ENCODE results near the gene CPHXL2.

Gene CPHXL2

DNA sequence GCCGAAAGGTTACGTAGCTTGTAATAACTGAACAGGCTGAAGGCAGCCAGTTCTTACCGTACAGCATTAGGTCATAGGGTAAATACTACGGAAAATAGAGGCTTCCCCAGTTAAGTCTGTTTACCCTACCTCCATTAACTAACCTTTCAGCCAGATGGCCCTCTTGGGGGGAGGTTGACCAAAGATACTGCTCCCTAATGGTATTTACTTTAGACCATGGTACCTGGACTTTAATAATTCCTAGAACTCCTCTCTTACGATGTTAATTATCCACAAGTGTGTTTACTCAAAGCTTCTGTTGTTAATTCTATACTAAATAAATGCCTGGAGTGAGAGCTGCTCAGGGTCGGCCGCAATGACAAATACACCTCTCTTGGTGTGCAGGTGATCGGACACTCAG, 44.0 kb downstream of the CPHXL2 start:
- Histone ChIP-seq H3K27ac (ENCODE audit: low read length) (no peak overlapping the region), H3K4me1 (ENCODE audit: insufficient read depth, low read length) (peaks cover 8% of the 10 kb centered on the region; the same call in 1 of the 2 replicates), H3K36me3 (ENCODE audit: insufficient read depth, low read length) (peaks cover 96% of the 10 kb centered on the region), H3K4me3 (ENCODE audit: low read depth in 1 of 2, low read length in 2 of 2) (no peak overlapping the region), H3K79me2 (ENCODE audit: insufficient read depth, low read length) (peaks cover 3% of the 10 kb centered on the region; the same call in 1 of the 2 replicates), H3K9me3 (ENCODE audit: insufficient read depth, low read length, severe bottlenecking) (no peaks in the 10 kb centered on the region), H2AFZ (ENCODE audit: low read depth, low read length) (no peak overlapping the region), H3K4me2 (ENCODE audit: insufficient read depth, low read length) (no peak overlapping the region), H3K9ac (ENCODE audit: low read depth, low read length) (no peak overlapping the region), H3K27me3 (ENCODE audit: insufficient read depth, low read length, poor library complexity) (no peaks in the 10 kb centered on the region), H4K20me1 (ENCODE audit: insufficient read depth, low read length) (no peaks in the 10 kb centered on the region)
- TF ChIP-seq, protein P1, sequence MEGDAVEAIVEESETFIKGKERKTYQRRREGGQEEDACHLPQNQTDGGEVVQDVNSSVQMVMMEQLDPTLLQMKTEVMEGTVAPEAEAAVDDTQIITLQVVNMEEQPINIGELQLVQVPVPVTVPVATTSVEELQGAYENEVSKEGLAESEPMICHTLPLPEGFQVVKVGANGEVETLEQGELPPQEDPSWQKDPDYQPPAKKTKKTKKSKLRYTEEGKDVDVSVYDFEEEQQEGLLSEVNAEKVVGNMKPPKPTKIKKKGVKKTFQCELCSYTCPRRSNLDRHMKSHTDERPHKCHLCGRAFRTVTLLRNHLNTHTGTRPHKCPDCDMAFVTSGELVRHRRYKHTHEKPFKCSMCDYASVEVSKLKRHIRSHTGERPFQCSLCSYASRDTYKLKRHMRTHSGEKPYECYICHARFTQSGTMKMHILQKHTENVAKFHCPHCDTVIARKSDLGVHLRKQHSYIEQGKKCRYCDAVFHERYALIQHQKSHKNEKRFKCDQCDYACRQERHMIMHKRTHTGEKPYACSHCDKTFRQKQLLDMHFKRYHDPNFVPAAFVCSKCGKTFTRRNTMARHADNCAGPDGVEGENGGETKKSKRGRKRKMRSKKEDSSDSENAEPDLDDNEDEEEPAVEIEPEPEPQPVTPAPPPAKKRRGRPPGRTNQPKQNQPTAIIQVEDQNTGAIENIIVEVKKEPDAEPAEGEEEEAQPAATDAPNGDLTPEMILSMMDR (IDR thresholded peaks at IDR 0.05; ENCODE audit: borderline replicate concordance, extremely low read depth, low read length, poor library complexity, severe bottlenecking), result no peak
- no peak for TF ChIP-seq EZH2 (IDR thresholded peaks at IDR 0.05; ENCODE audit: borderline replicate concordance, low read depth, low read length, severe bottlenecking)
- ATAC-seq (ENCODE audit: insufficient read depth, low read depth) (no peak), DNase-seq (no peak)

DNA sequence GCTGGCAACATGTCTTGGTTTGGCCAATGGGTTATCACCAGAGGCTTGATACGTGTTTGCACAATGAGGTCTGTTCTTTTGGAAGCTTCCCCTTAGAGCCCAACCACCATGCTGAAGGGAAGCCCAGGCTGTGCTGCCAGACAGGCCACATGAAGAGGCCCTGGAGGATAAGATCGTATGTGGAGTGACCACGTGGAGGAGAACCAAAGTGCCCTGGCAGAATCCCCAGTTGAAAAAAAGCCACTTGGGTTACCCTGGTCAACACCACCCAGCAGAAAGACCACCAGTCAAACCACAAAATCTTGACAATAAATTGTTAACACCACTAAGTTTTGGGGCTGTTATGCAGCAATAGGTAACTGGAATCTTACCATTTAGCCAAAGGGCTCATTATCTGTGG, 46.8 kb downstream of the CPHXL2 start:
- no peaks in the 10 kb centered on the region for H3K79me2 ChIP-seq (ENCODE audit: insufficient read depth, low read length)
- peaks cover 95% of the 10 kb centered on the region for H3K36me3 ChIP-seq (ENCODE audit: insufficient read depth, low read length)
- H3K27me3 ChIP-seq (ENCODE audit: insufficient read depth, low read length, poor library complexity), result no peaks in the 10 kb centered on the region
- no peak for DNase-seq
- no peaks in the 10 kb centered on the region for H4K20me1 ChIP-seq (ENCODE audit: insufficient read depth, low read length)
- no peak overlapping the region for H3K9ac ChIP-seq (ENCODE audit: low read depth, low read length)
- no peaks in the 10 kb centered on the region for H3K9me3 ChIP-seq (ENCODE audit: insufficient read depth, low read length, severe bottlenecking)
- H3K4me1 ChIP-seq (ENCODE audit: insufficient read depth, low read length), result peaks cover 8% of the 10 kb centered on the region; the same call in 1 of the 2 replicates
- H2AFZ ChIP-seq (ENCODE audit: low read depth, low read length), result no peak overlapping the region
- no peak overlapping the region for H3K27ac ChIP-seq (ENCODE audit: low read length)
- no peak overlapping the region for H3K4me3 ChIP-seq (ENCODE audit: low read depth in 1 of 2, low read length in 2 of 2)
- H3K4me2 ChIP-seq (ENCODE audit: insufficient read depth, low read length), result no peak overlapping the region
- ATAC-seq (ENCODE audit: insufficient read depth, low read depth), result no peak
- TF ChIP-seq EZH2 (IDR thresholded peaks at IDR 0.05; ENCODE audit: borderline replicate concordance, low read depth, low read length, severe bottlenecking), result no peak
- TF ChIP-seq, protein P1 (IDR thresholded peaks at IDR 0.05; ENCODE audit: borderline replicate concordance, extremely low read depth, low read length, poor library complexity, severe bottlenecking), result no peak

DNA sequence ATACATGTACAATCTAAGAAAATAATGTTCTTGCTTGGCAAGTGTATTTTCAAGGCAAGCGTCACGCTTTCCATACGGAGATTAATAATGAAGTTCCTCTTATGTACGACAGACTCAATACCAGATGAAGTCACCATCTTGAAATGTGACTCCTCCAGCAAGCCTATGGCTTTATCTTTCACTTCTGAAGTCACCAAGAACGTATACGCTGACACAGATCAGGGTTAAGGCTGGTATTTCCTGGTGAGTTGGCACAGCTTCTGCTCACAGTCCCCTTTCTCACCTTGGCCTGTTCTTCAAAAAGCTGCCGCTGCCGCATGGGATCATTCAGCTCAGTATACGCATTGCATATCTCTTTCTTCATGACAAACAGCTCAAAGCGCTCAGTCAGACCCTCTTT, 47.7 kb downstream of the CPHXL2 start:
- no peak overlapping the region for H3K9ac ChIP-seq (ENCODE audit: low read depth, low read length)
- TF ChIP-seq EZH2 (IDR thresholded peaks at IDR 0.05; ENCODE audit: borderline replicate concordance, low read depth, low read length, severe bottlenecking), result no peak
- TF ChIP-seq, protein P1 (IDR thresholded peaks at IDR 0.05; ENCODE audit: borderline replicate concordance, extremely low read depth, low read length, poor library complexity, severe bottlenecking), result no peak

DNA sequence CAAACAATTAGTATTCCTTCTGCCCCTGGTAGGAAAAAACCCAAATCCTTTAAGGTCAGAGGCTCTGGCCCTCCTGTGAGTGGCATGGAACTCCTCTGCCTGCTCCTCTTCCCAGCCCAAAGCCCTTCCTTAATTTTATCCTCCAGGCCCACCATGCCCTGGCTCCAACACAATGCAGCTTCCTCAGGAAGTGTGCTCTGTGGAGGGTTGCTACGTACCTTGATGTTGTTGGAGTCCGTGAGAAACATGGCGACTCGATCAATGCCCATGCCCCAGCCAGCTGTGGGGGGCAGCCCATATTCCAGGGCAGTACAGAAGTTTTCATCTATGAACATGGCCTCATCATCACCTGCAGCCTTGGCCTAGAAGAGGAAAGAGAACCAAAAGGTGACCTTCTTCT, 48.5 kb downstream of the CPHXL2 start:
- Histone ChIP-seq H3K4me1 (ENCODE audit: insufficient read depth, low read length) (peaks cover 13% of the 10 kb centered on the region), H3K27me3 (ENCODE audit: insufficient read depth, low read length, poor library complexity) (no peaks in the 10 kb centered on the region), H3K79me2 (ENCODE audit: insufficient read depth, low read length) (no peaks in the 10 kb centered on the region), H3K9ac (ENCODE audit: low read depth, low read length) (no peak overlapping the region), H3K27ac (ENCODE audit: low read length) (no peak overlapping the region), H3K4me3 (ENCODE audit: low read depth in 1 of 2, low read length in 2 of 2) (no peak overlapping the region), H3K36me3 (ENCODE audit: insufficient read depth, low read length) (peaks cover 78% of the 10 kb centered on the region), H4K20me1 (ENCODE audit: insufficient read depth, low read length) (no peaks in the 10 kb centered on the region), H3K4me2 (ENCODE audit: insufficient read depth, low read length) (no peak overlapping the region), H2AFZ (ENCODE audit: low read depth, low read length) (no peak overlapping the region), H3K9me3 (ENCODE audit: insufficient read depth, low read length, severe bottlenecking) (no peaks in the 10 kb centered on the region)
- DNase-seq (no peak), ATAC-seq (ENCODE audit: insufficient read depth, low read depth) (no peak)
- TF ChIP-seq, protein P1 (IDR thresholded peaks at IDR 0.05; ENCODE audit: borderline replicate concordance, extremely low read depth, low read length, poor library complexity, severe bottlenecking), result no peak
- TF ChIP-seq EZH2 (IDR thresholded peaks at IDR 0.05; ENCODE audit: borderline replicate concordance, low read depth, low read length, severe bottlenecking), result no peak

More for the DNA sequence above, 47.7 kb downstream of the CPHXL2 start:
- Histone ChIP-seq H3K4me3 (ENCODE audit: low read depth in 1 of 2, low read length in 2 of 2) (no peak overlapping the region), H3K4me2 (ENCODE audit: insufficient read depth, low read length) (no peak overlapping the region), H3K79me2 (ENCODE audit: insufficient read depth, low read length) (no peaks in the 10 kb centered on the region), H3K4me1 (ENCODE audit: insufficient read depth, low read length) (peaks cover 8% of the 10 kb centered on the region; the same call in 1 of the 2 replicates), H2AFZ (ENCODE audit: low read depth, low read length) (no peak overlapping the region), H4K20me1 (ENCODE audit: insufficient read depth, low read length) (no peaks in the 10 kb centered on the region), H3K36me3 (ENCODE audit: insufficient read depth, low read length) (peaks cover 85% of the 10 kb centered on the region), H3K27ac (ENCODE audit: low read length) (no peak overlapping the region), H3K27me3 (ENCODE audit: insufficient read depth, low read length, poor library complexity) (no peaks in the 10 kb centered on the region), H3K9me3 (ENCODE audit: insufficient read depth, low read length, severe bottlenecking) (no peaks in the 10 kb centered on the region)
- DNase-seq, result no peak
- ATAC-seq (ENCODE audit: insufficient read depth, low read depth), result no peak

Data from DND-41 (cell line).